DLD1 (cell line): Measurements from ENCODE around the gene LAS1L.
"Not testable (repeated sequence)": the region's sequence is repeated elsewhere in the genome, so short reads cannot be mapped to it uniquely, and the experiment has no call there.

Experiments used
- in situ Hi-C: cut with HindIII; loops from 2 replicates; pipeline ENCODE4 v1.10.0; 2017; ENCODE audit warnings: low sequenced_read_pairs

Gene LAS1L

DNA sequence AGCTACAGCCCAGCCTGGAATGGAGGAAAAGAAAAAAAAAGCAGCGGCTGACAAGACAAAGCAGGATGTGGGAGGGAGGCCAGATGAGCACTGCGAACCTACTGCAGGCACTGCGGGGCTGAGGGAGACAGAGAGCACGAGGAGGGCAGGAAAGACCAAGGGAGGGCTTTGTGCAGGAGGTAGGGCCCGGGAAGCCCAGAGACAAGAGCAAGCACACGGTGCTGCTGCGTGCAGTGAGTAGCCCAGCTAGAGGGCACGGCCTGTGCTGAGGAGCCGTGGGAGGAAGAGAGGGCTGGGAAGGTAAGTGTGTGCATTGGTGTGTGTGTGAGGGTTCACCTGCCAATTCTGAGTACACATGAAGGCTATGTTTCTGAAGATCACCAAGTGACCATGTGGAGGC lies 15.6 kb downstream of the LAS1L start:
- in situ Hi-C loops: not testable (repeated sequence)

DNA sequence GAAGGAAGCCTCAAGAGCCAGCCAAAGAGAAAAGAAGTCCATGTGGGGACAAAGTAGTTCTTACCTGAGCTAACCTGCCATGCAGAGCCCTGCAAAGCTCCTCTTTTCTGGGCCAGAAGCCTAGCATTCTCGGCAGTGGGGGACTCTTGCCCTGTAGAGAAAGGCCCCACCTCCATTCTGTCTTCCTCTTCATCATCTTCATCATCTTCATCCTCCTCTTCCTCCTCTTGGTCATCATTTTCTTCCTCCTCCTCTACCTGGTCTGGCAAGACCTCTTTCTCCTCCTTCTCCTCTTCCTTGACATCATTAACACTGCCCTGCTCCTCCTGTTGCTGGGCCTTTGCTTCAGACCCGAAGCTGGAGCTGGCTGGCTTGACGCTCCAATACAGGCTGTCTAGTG lies 16.7 kb downstream of the LAS1L start:
- in situ Hi-C loops: no loop called here

DNA sequence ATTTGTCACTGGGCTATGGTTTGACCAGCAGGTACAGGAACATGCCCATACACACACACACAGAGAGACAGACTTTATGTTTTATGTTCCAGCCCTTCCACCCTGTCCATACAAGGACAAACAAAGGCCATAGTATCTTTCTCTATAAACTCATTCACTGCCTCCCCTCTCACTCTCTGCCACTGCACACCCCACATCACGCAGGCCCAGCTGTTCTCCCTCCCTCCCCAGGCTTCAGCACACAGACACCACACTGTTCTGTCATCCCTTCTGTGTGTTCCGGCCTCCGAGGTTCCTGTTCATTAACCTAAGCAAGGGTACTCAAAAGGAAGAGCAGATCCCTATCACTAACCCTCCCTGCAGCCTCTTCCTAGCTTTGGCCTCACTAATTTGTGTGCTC lies 17.8 kb downstream of the LAS1L start:
- in situ Hi-C loops: no loop called here

DNA sequence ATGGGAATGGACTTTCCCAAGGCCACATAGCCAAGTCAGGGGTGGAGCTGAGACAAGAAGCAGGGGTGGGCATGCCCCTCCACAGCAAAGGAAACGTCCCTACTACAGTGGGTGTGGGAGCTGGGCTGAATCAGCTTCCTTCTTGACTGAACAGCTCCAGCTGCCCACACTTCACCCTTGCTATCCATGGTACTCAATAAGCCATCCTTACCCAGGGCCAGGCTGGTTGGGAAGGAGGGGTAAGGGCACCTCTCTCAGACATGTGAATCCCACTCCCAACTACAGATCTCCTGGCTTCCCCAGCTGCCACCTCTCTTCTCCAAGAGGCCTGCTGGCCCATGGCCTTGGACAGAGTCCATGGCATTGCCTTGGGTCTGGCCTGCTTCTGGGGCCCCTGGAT lies 21.0 kb downstream of the LAS1L start:
- in situ Hi-C loops: no loop called here

DNA sequence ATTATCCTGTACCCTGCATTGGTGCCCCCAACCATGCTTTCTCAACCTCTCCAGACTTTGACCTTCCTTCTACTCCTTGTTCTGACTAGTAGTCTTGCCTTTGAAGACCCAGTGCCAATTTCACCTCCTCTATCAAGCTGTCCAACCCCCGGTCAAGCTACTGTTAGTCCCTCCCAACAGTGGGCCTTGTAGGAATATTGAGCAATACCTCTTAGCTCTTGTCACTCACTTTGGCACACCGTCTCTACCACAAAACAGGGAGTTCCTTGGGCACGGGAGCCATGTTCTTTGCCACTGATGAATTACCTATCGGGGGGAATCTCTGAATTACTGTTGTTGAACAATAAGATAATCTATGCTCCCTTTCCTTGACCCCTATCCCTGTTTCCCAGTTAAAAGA lies 25.2 kb downstream of the LAS1L start:
- in situ Hi-C loops: no loop called here

DNA sequence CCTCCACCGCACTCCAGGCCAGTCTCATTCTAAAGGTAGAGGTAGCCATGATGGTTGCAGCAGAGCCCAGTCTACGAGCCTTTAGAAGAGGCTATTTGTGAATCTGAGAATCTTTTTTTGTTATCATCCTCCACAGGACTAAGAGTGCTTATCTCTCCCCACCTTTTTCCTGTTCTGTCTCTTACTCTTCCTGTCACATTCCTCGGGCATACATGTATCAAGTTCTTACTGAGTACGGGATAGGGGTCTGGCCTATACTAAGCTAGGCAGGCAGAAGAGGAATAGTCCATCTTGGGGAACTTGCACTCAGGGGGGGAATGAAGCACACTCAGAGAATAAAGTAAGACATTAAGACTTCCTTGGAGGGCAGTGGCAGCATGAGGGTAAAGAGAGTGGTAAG lies 25.7 kb downstream of the LAS1L start:
- in situ Hi-C loops: no loop called here

DNA sequence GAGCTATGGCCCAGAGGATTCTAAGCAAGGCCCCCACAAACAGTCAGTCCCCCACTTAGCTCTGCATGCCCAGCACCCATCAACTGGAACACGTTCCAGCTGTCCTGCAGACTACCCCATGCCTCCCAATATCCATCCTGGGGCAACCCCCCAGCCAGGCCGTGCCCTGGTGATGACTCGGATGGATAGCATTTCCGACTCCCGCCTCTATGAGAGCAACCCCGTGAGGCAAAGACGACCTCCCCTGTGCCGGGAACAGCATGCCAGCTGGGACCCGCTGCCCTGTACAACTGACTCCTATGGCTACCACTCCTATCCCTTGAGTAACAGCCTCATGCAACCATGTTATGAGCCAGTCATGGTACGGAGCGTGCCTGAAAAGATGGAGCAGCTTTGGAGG lies 32.0 kb downstream of the LAS1L start:
- in situ Hi-C loops: no loop called here

DNA sequence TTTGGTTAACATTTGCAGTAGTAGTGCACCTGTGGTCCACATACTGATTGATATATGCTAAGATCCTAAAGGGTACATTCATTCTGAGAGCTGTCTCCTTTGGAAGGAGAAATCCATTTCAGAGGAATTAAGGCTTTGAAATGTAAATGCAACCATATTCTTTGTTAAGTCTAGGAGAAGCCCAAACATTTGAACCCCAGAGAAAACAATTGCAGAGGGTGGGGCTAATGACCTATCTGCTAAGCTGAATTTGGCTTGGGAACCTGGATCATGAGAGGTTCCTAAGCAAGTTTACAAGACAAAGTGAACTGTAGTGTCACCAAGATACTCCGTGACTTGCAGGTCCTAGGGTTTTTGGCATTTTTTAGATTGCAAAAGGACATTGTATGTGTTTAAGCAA lies 41.2 kb downstream of the LAS1L start:
- in situ Hi-C loops: no loop called here

DNA sequence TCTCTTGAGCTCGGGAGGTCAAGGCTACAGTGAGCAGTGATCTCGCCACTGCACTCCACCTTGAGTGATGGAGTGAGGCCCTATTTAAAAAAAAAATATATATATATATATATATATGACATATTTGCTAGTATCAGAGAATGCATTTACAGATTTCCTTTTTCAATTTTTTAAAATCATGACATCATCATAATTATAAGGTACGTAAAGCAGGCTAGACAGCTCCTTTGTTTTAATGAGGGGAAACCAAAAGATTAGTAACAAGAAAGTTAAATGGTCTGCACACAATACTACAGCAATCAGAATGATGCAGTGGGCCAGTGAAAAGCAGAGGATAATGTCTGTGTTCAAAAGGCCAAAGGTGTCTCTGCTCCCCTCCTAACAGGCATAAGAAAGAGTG lies 43.0 kb downstream of the LAS1L start:
- in situ Hi-C loops: no loop called here

DNA sequence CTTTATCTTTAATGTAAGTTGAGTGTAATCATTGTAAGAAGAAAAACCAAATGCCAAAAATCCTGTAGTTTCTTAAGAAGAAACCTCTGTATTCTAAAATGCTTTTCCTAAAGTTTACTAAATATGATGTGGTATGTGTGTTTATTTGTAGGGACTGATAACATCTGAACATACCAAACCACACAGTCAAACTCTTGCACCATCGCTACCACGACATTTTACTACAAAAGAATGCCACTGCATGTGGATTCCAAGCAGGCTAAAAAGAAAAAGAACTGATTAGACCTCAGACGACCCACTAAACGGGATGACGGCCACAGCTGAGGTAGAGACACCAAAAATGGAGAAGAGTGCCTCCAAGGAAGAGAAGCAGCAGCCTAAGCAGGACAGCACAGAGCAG lies 46.1 kb downstream of the LAS1L start:
- in situ Hi-C loops: no loop called here

DNA sequence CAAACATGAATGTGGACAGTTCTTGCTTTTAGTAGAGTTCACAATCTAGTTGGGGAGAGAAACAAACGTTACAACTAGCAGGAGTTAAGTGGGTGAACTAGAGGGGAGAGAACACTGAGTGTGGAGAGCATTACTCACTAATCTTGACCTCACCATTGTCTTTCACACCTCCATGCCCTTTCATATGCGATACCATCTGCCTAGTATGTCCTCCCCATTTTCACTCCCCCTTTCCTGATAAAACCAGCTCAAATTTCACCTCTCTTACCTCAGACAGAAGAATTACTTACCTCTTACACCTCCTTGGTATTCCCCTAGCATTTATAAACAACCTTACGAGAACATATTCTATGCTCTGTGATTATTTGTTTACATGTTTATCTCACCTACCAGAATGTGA lies 53.6 kb downstream of the LAS1L start:
- in situ Hi-C loops: no loop called here

DNA sequence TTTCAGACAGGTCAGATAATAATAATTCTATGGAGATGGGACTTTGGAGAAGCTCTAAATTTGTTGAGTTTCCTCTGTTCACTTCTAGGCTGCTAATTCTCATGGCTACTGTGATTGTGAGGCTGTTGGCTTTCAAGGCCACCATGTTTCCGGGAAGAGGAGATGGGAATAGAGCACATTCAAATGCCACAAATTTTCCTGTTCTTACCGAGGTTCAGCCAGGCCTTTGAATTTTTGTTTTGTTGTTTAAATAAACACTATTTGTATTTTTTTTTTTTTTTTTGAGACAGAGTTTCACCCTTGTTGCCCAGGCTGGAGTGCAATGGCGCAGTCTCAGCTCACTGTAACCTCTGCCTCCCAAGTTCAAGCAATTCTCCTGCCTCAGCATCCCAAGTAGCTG lies 55.5 kb downstream of the LAS1L start:
- in situ Hi-C loops: not testable (repeated sequence)

DNA sequence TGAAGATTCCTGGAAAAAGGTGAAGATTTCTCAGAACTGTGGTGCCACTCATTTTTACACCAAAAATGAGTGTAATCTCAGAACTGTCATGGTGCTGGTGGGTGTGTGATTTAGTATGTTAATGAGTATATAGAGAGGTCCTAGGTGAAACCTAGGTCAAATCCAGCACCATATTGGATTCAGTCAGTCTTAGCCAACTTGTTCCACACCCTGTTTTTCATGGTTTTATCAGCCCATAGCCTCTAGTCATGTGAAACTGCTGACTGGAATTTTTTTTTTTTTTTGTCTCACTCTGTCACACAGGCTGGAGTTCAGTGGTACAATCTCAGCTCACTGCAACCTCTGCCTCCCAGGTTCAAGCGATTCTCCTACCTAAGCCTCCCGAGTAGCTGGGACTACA lies 58.0 kb downstream of the LAS1L start:
- in situ Hi-C loops: no loop called here

DNA sequence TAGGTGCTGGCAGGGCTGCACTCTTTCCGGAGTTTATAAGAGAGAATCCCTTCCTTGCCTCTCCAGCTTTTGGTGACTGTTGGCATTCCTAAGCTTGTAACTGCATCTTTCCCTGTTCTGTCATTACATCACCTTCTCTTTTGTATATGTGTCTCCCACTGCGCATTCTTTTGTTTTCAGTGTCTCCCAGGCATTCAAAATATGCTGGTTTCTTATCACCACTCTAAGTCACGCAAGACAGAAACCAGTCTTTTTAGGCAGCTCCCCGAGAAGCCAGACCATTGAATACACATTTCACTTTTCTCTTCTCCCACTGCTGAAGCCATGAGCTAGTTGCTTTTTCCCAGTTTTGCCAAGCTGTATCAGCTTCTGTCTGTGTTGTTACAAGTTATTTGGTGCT lies 71.0 kb downstream of the LAS1L start:
- in situ Hi-C loops: no loop called here
